ENCODE results near the gene DNM3.

Gene DNM3

DNA sequence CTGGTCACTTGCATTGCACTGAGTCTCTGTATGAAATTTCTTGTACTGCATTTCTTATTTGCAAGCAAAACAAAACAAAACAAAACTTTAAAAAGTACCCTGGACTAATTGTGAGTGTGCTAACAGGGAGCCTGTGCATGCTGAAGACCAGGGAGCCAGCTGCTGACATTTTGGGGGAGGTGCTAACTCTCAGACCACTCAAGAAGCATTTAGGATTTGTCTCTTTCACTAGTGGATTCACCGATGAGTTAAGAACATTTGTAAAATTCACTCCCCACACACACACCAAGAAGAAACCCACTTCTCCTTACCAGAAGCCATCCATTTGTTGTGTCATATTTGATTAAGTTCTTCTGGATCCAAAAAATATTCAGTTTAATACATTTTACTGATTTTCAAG, 483.5 kb downstream of the DNM3 start:
- no peak for DNase-seq (ENCODE audit: low spot score)
- TF ChIP-seq CTCF (IDR thresholded peaks at IDR 0.05; ENCODE audit: extremely low read depth, missing control alignments) = no peak

GRCh38 chr1:172325531-172325930, 484.2 kb downstream of the DNM3 start:
- no peak for DNase-seq (ENCODE audit: low spot score)
- TF ChIP-seq CTCF (IDR thresholded peaks at IDR 0.05; ENCODE audit: extremely low read depth, missing control alignments) = no peak

- no peak for DNase-seq (ENCODE audit: low spot score)
- no peak for TF ChIP-seq CTCF (IDR thresholded peaks at IDR 0.05; ENCODE audit: extremely low read depth, missing control alignments)
These were observed 484.8 kb downstream of the DNM3 start for GRCh38 chr1:172326136-172326535.

GRCh38 chr1:172328266-172328665, 487.0 kb downstream of the DNM3 start:
- TF ChIP-seq CTCF (IDR thresholded peaks at IDR 0.05; ENCODE audit: extremely low read depth, missing control alignments) = no peak

GRCh38 chr1:172332230-172332629, 490.9 kb downstream of the DNM3 start:
- no peak for TF ChIP-seq CTCF (IDR thresholded peaks at IDR 0.05; ENCODE audit: extremely low read depth, missing control alignments)
- no peak for DNase-seq (ENCODE audit: low spot score)

More at GRCh38 chr1:172328266-172328665, 487.0 kb downstream of the DNM3 start:
- no peak for DNase-seq (ENCODE audit: low spot score)

DNA sequence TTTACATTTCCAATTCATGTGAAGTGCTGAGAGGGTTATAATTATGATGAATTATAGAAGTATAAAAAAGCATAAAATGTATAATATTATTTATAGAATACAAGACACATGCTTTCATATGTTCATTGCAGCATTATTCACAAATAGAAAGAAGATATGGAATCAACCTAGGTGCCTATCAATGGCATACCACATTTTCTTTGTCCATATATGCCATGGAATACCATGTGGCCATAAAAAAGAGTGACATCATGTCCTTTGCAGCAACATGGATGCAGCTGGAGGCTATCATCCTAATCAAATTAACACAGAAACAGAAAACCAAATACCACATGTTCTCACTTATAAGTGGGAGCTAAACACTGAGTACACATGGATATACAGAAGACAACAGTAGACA, 494.1 kb downstream of the DNM3 start:
- no peak for TF ChIP-seq CTCF (IDR thresholded peaks at IDR 0.05; ENCODE audit: extremely low read depth, missing control alignments)
- no peak for DNase-seq (ENCODE audit: low spot score)

GRCh38 chr1:172338295-172338735, 497.0 kb downstream of the DNM3 start:
- no peak for TF ChIP-seq CTCF (IDR thresholded peaks at IDR 0.05; ENCODE audit: extremely low read depth, missing control alignments)
- peak; percentile 25 for DNase-seq (ENCODE audit: low spot score)
